Epithelial cell of prostate (primary cell): Measurements from ENCODE around the gene TNKS2.

Experiments
- DNase-seq: peaks from one replicate; pipeline ENCODE4 v3.0.0-alpha.2; 2011; ENCODE audit warnings: low read depth, low spot score
- H3K27ac ChIP-seq: fragments of 450-650 bp; 2 replicates; pipeline ENCODE4 v1.5.1; 2017; ENCODE audit warnings: mild to moderate bottlenecking

Gene TNKS2

DNA sequence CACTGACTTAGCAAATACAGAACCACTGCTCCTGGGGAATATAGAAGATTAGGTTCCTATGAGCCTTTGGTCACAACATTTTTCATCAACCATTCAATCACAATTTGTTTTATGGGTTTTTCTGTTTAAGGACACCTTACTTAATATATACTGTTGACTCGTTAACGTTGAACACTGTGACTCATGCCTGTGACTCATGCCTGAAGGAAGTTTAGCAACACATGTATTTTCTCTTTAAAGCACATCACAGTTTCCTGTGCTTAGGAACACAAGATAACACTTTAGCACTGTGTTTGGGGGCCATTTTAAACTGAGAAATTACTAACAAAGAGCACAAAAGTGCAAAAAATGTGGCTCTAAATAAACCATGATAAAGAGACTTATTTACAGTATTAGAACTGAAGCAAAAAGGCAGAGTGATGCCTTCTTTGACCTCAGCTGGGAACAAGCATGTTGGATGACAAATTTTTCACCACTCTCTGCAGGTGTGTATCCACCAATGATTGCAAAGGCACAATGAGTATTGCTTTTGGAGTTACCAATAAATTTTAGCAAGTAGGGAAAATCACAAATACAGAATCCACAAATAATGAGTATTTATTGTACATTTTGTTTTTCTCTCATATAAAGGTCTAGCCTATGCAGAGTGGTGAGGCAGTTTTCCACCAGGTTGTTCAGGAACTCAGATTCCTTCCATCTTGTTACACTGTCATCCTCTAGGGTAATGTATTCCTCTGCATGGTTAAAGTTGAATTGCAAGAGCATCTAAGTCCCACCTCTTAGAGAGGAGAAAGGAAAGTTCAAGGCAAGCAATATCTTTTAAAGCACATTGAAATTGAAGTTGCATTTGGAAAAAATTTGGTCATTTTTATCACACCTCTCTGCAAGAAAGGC, 103.8 kb downstream of the TNKS2 start:
- DNase-seq, result peak; percentile 75
- H3K27ac ChIP-seq, result peak overlapping the region; percentile 31

DNA sequence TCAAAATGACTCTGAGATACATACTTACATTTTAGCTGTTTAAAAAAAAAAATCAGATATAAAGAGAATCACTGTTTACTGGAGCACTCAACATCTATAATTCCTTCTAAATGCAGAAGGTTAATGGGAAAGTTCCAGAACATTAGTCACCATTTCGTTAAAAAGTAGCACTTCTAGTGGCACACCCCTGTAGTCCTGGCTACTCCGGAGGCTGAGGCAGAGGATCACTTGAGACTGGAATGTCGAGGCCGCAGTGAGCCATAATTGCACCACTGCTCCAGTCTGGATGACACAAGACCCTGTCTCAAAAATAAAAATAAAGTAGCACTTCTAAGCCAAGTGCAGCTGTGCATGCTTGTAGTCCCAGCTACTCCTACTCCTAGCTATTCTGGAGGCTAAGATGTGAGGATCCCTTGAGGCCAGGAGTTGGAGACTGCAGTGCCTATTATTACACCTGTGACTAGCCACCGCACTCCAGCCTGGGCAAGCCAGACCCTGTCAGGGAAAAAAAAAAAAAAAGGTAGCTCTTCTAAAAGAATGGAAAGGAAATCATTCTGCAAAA, 108.9 kb downstream of the TNKS2 start:
- DNase-seq, result no peak

DNA sequence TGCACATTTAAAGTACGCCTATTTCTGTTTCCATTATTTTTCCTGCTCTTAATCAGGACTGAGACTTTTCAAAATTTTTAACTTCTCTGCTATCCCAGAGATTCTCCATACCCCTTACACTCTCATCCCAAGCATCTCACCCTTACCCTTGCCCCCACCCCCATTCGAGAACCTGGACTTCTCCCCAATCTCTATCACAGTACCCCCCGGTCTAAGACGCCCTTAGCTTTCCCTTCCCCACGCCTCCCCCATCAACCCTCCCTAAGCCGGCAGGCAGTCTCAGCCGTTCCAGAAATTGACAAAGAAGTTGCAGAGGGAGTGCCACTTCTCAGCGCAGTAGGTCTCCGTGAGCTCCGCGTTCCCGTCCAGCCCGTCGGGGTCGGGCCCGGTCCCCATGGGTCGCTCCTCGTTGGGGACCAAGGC, 109.7 kb downstream of the TNKS2 start:
- DNase-seq, result no peak

More for the DNA sequence above, 108.9 kb downstream of the TNKS2 start:
- no peak overlapping the region for H3K27ac ChIP-seq

DNA sequence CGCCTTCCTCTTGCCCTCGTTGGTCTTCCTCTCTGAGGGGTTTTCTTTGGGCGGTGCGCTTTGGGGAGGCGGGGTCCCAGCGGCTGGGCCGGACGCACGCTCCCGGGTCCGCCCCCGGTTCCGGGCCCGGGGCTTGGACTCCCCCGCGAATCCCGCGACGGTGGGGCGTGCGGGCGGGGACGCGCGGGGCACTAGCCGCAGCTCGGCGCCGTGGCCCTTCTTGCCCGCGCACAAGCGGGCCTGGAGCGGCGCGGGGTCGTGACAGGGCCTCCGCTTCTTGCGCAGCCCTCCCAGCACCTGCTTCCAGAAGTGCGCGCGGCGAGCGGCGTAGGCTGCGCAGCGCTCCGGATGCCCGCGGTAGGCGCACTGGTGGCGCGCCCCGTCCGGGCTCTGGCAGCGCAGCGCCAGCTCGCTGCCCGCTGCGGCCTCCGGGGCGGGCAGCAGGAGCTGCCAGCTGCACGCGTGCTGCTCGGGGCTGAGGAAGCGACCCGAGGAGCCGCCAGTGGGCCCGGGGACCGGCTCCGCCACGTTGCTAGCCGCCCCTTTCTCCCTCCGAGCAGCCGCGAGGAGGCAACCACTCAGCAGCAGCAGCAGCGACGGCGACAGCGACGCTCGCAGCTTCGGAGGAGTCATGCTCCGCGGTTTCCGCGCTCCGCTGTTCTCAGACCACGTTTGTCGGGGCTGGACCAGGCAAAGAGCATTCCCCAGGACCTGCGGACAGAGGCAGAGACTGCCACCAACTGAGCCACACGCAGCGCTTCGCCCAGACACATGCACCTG, 110.3 kb downstream of the TNKS2 start:
- no peak overlapping the region for H3K27ac ChIP-seq
- DNase-seq, result no peak

More for the DNA sequence above, 109.7 kb downstream of the TNKS2 start:
- H3K27ac ChIP-seq, result no peak overlapping the region

DNA sequence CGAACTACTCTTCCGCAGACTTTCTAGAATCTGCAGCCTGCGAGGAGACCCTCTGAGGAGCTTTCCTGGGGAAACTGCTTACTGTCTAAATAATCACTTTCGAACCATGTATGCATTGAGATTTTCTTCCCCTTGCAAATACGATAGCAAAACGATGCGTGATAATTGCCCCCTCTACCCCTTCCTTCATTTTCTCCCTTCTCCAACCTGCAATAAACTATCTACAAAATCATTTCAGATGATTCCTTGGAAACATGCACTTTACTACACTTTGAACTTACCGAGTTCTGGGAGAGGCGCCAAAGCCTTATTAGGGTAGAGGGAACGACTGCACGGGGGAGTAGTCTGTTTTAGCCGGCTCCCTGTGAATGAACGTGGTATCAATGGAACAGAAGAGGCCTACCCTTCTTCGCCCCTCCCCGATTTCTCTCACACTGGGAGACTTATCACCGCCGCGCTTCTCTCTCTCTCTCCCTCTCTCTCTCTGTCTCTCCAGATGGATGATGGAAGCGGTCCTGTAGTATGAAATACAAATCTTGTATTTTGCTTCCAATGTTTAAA, 111.0 kb downstream of the TNKS2 start, which contains the start of gene FGFBP3:
TSS of gene FGFBP3 (minus strand) at position 370 of the 561 bp plus-strand sequence. CDS start 517 bp downstream, outside the sequence.
- no peak for DNase-seq
- no peak within 1 kb of the TSS for H3K27ac ChIP-seq

DNA sequence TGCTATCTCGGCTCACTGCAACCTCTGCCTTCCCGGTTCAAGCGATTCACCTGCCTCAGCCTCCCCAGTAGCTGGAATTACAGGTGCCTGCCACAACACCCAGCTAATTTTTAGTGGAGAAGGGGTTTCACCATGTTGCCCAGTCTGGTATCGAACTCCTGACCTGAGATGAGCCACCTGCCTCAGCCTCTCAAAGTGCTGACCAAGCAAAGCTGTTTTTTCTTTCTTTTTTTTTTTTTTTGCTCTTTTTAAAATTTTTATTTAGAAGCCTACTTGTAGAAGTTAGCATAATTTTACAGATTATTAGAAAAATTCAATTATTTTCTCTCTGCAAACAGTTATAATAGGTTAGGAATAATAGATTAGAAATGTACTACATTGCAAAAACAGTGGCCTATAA, 112.2 kb downstream of the TNKS2 start:
- no peak overlapping the region for H3K27ac ChIP-seq
- no peak for DNase-seq
